Activated T-helper 1 cell treated with anti-CD3 and anti-CD28 coated beads, Interleukin-12 subunit alpha, Interleukin-12 subunit beta, Interleukin-2, Interleukin-4 antibody, amounts not matched to agents 30 ng/mL and 10 ng/mL and 1 ng/mL, durations not matched to agents 14 hours and 24 hours and 36 hours (primary cell): ENCODE measurements around the gene MACC1. TPM values are rescaled to one million over a fixed set of nuclear protein-coding genes. Genes with fewer than 3 reads are reported as not detected.

ENCODE experiments used
- DNase-seq: peaks from one replicate; pipeline ENCODE4 v3.0.0; 2021; ENCODE audit warnings: low spot score
- H3K27ac Mint-ChIP-seq: one replicate; pipeline ENCODE4 v1.8.0; 2021; ENCODE audit warnings: mild to moderate bottlenecking, mixed read lengths
- H3K27me3 Mint-ChIP-seq: one replicate; pipeline ENCODE4 v1.8.0; 2022; ENCODE audit warnings: mild to moderate bottlenecking, moderate library complexity, mixed read lengths; ENCODE audit not compliant: insufficient read depth
- H3K36me3 Mint-ChIP-seq: one replicate; pipeline ENCODE4 v1.8.0; 2021; ENCODE audit warnings: low read depth, mixed read lengths
- H3K4me1 Mint-ChIP-seq: one replicate; pipeline ENCODE4 v1.8.0; 2021; ENCODE audit warnings: low read depth, mixed read lengths
- H3K4me3 Mint-ChIP-seq: one replicate; pipeline ENCODE4 v1.8.0; 2021; ENCODE audit warnings: mild to moderate bottlenecking, moderate library complexity, mixed read lengths
- H3K9me3 Mint-ChIP-seq: one replicate; pipeline ENCODE4 v1.8.0; 2021; ENCODE audit warnings: mixed read lengths
- intact Hi-C: fragments of 100-400 bp; cut with micrococcal nuclease; formaldehyde crosslinking; loops from one replicate; pipeline ENCODE4 v1.15.1; 2024
- total RNA-seq: library from RNA; stranded (reverse); gene quantifications from 2 replicates; pipeline ENCODE4 v1.2.3, GENCODE V29; 2022

The MACC1 gene
- total RNA-seq, 1 donor from 2014 or later = not detected

- no peak overlapping the region for H3K4me3 Mint-ChIP-seq
- no peaks in the 10 kb centered on the region for H3K27me3 Mint-ChIP-seq
- intact Hi-C loops = no loop called here
- H3K36me3 Mint-ChIP-seq = no peaks in the 10 kb centered on the region
- no peaks in the 10 kb centered on the region for H3K9me3 Mint-ChIP-seq
- H3K4me1 Mint-ChIP-seq = no peaks in the 10 kb centered on the region
- DNase-seq = no peak
- no peak overlapping the region for H3K27ac Mint-ChIP-seq
Measured at GRCh38 chr7:20085086-20085485, 132.1 kb downstream of the MACC1 start.

Other genes starting within 250 kb of the MACC1 start
- 0.03 TPM in 1 of 2 replicates, not detected in the other for gene ITGB8, start 113.5 kb upstream of the MACC1 start, total RNA-seq